Measurements from ENCODE around the gene IRF2BPL.

DNA sequence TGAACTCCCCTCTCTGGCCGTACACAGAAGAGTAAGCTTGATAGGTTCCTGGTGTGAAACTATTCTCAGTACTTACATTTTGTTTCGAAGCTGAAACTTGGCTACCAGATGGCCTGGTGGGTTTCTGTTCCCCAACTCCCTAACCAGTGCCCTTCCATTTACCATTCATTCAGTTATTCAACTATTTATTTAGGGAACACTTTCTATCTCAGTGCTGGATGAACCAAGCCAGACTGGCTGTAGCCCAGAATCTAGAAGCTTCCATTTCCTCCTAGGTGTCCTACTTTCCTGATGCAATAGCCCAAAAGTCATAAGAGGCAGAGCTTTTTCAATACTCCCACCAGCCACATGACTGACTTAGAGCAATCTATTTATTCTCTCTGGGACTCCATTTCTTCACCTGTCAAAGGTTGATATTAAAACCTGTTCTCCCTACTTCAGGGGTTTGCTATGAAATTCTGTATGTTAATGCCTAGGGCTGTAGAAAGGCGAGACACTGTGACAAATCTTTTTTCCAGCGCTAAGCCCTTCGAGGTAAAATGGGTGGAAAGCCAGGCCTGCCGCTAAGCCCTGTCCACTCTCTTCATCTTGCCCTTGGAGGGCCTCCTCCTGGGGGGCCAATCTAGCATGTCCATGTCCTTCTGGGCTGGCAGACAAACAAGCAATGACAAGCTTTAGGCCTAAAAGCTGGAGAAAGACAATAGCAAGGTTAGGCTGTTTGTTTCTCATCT, 8.1 kb upstream of the IRF2BPL start:
- TF ChIP-seq, protein P1, sequence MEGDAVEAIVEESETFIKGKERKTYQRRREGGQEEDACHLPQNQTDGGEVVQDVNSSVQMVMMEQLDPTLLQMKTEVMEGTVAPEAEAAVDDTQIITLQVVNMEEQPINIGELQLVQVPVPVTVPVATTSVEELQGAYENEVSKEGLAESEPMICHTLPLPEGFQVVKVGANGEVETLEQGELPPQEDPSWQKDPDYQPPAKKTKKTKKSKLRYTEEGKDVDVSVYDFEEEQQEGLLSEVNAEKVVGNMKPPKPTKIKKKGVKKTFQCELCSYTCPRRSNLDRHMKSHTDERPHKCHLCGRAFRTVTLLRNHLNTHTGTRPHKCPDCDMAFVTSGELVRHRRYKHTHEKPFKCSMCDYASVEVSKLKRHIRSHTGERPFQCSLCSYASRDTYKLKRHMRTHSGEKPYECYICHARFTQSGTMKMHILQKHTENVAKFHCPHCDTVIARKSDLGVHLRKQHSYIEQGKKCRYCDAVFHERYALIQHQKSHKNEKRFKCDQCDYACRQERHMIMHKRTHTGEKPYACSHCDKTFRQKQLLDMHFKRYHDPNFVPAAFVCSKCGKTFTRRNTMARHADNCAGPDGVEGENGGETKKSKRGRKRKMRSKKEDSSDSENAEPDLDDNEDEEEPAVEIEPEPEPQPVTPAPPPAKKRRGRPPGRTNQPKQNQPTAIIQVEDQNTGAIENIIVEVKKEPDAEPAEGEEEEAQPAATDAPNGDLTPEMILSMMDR (conservative IDR thresholded peaks at IDR 0.05): no peak
- no peak for TF ChIP-seq ZFX (IDR thresholded peaks at IDR 0.05)

Data from C4-2B (cell line).